Fibroblast of the conjunctiva (primary cell): ENCODE measurements around the gene PAMR1.

Source experiments
- DNase-seq: peaks from one replicate; pipeline ENCODE4 v3.0.0-alpha.2; 2010; ENCODE audit warnings: low read depth

PAMR1 gene

DNA sequence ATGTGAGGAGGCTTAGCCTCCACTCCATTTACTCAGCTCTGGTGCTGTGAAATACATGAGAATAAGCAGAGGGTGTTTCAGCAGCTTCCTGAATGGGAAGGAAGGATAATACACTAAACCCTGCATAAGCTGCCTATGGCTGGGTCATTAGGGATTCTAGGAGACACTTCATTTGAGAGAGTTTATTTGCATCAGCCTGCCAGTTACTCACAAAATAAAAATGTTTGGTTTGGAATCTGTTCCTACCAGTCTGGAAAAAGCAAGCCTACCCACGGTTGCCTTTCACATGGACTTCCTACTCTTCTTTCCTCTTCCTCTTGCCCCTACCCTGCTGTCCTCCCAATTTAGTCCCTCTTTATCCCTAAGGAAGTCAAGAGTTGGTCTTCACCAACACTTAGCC is 126.5 kb downstream of the PAMR1 start:
- no peak for DNase-seq

DNA sequence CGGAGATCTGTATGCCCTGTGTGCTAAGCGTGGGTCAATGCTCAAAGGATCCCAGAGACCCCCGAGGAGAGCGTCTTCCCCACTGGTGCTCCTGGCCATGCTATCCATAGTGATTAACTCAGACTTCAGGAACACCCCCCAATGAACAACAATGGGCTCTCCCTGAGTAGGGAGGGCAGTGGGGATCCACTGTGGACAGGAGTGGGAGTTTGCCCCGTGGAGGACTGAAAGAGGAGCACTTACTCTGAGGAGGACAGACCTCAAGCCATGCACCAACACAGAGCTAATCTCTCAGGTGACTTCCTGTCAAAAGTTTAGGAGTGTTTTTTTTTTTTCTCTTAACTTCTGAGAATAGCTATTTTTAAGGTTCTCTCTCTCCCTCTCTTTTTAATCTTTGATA is 130.5 kb downstream of the PAMR1 start:
- no peak for DNase-seq

DNA sequence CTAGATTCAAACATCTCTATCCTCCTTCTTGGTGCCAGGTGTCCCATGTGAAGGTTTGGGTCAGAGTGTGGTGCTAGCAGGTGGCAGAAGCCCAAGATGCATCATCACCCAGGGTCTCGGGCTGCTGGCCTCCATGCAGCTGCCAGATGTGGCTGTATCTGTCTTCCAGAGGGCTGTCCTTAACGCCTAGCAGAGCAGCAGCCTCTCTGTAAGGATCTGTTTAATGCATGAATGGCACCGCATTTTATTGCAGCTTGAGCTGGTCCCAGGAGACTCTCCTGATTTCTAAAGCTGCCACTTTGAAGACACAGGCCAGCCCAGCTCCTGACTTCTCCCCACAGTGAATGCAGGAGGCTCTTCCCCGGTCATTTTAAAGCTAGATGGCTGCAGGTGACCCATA is 132.3 kb downstream of the PAMR1 start:
- no peak for DNase-seq

DNA sequence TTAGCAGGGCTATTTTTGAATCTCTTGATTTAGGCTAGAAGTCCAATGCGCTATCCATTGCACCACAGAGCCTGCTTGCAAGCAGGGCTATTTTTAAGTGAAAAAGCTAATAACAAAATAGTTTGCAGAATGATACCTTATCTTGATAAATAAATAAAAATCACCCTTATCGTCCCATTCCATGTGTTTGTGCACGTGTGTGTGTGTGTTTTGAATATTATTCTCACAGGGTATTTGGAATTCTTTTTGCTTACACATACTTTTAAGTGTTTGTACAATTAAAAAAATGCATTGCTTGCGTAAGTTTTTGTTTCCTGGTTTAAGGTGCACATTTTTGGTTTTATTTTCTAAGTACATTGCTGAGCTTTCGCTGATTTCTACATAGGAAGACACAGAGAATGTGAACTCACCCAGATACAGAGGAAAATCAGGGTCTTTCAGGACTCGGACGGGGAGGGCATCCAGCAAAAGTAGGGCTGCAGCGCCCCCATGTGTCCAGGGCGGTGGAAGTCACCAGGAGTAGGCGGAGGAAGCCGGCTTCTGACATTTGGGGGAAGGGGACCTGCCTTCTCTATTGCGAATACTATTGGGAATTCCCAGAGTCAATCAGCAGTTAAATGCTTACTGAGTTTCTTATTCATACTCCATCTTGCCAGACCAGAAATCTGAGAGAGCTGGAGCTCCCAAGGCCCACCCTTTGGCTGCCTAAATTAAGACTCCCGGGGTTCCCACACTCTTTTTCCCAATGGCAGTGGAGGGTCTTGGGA is 133.3 kb downstream of the PAMR1 start:
- peak; percentile 68 for DNase-seq

DNA sequence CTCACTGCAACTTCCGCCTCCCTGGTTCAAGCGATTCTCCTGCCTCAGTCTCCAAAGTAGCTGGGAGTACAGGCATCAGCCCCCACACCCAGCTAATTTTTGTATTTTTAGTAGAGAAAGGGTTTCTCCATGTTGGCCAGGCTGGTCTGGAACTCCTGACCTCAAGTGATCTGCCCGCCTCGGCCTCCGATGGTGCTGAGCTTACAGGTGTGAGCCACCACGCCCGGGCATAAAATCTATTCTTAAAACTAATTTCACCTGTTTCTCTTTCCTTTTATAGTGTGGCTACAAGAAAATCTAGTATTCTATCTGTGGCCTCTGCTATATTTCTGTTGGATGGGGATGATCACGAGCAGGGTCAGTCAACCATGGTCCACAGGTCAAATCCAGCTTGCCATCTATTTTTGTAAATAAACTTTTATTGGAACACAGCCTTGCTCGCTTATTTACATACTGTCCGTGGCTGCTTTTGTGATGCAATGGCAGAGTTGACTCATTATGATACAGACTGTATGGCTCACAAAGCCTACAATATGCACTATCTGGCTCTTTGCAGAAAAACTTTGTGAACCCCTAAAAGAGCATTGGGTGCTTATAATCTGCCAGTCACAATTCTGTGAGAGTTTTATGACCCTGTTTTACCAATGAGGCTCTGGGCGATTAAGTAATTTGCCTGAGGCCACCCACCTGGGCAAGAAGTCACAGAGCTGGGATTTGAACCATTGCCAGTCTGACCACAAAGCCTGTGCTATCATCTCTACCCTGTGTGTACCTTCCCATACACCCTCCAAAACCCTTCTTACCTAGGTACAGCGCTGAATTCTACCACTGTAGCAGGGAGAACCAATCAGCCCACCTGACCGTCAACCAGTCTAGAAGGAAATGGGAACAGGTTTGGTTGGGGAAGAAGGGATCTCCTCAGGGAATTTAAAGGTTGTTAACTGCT is 134.4 kb downstream of the PAMR1 start:
- DNase-seq = peak; percentile 60

DNA sequence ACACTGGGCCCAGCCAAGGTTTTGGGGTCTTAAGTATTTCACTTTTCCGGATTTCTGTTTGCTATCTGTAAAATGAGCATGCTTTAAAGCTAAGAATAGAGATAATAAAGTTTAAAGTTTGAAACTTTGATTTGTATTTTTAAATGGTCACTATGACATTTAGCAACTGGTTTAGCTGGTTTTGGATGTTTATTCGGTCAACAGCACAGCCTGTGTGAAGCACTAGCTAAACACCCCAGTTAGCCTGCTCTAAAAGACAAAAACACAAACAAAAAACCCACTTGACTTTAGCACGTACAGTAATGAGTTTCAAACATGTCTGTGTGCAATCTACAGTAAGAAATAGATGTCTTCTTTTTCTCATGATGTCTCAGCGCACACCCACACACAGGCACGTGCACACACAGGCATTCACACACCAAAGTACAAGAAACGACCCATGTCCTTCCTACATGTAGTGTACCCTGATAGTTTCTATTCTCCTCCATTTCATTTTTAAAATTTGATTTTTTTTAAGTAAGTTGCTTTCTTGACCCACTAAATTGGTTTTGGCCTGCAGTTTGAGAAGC is 135.4 kb downstream of the PAMR1 start:
- no peak for DNase-seq

DNA sequence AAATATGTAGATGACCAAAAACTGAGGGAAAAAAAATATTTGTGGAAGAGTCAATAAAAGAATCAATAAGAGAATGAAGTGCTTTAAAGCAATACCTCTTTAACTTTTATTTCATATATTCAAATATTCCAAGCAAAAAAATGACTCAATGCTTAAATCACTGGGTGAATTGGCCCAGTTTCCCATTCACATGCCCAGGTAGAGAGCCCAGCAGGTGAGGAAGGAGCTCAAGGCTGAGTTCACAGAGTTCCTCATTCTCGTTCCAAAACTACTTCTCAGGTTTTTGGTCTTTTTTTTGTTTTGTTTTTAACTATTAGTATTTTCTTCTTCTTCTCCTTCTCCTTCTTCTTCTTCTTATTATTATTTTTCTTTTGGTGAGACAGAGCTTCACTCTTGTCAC is 136.3 kb downstream of the PAMR1 start:
- no peak for DNase-seq

DNA sequence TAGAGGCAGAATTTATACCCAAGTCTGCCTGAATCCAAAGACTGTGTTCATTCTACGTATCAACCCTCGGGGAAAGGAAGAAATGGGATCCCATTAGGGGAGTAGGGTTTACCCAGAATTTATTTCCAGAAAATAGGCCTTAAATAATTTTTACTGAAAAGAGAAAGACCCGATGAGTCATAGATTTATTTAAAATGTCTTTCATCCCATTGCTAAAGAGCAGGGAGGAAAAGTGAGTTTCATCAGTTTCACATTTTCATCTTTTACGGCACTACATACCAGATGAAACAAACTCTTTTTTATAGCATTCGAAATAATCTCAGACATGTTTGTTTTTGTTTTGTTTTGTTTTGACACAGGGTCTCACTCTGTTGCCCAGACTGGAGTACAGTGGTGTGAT is 137.4 kb downstream of the PAMR1 start:
- DNase-seq = no peak

DNA sequence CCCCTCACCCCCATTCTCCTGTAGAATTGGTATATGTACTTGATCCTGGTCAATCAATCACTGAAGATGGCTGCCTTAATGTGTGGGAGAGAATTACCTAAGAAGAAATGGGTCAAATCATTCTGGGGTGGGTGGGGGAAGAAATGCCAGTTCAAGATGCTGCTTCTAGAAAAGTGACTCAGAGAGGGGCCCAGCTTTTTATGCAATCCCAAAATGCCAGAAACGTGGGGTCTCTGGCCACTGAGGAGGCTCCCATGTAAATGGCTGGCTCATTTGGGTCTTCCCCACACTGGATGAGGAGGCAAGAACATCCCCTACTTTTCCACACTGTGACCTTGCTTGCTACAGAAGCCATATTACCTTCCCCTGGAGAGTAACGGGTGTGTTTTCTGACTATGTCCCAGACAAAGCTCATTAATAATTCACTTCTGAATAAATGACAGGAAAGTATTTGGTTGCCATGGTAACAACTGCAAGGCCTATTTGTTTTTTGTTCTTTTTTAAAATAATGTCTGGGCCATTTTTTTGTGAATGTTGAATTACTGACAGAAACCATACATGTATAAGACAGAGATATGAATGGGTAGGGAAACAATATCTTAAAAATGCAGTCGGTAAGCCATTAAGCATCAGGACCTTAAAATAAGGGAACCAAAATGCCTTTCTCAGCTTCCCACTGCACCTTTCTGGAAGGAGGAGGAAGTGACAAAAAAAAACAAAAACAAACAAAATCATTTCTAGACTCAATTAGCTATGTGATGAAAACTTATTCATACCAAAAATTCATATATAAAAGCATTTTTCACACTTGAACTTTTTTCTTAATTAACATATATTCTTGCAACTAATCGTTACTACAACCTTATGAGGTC is 138.1 kb downstream of the PAMR1 start:
- peak; percentile 31 for DNase-seq

DNA sequence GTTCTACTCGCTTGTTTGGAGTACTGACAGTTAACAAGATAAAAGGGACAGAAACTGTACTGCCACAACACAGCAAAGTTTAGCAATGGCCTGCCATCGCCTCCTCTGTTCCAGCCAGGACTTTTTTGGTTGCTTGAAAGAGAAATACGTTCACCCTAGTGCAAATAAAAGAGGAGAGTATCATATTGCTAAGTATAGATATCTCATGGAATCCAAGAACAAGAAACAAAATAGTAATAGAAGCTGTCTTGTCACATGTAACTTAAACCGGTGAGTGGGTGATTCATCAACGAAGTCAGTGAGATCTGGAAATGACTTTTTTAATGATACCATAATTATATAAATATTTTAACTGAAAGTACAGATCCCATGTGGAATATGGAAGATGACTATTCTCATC is 141.5 kb downstream of the PAMR1 start:
- no peak for DNase-seq
